Adrenal gland (tissue), 5 donors: Measurements from ENCODE around the gene CHST3.

Experiments used
- POLR2A ChIP-seq, 2 donors: fragments of 450-650 bp; IDR thresholded peaks; one replicate each; pipeline ENCODE4 v1.6.1; 2017; ENCODE audit warnings: antibody characterized with exemption in 2 of 2, mild to moderate bottlenecking in 2 of 2, moderate library complexity in 1 of 2
- TF ChIP-seq, protein P1 (sequence below), 6 experiments: fragments of 450-650 bp in 4 of 6; fragments of 200-600 bp in 2 of 6; sonication (generic) in 1 of 6; IDR thresholded peaks; 1 replicate in 5 of 6; 2 replicates in 1 of 6; pipeline versions ENCODE4 v1.5.1 to v1.8.0; 2016 to 2021; ENCODE audit warnings: antibody characterized with exemption in 6 of 6, mild to moderate bottlenecking in 2 of 6, moderate library complexity in 1 of 6
- donor health status: DM: no; HTN: no; CAD: no.

DNA sequence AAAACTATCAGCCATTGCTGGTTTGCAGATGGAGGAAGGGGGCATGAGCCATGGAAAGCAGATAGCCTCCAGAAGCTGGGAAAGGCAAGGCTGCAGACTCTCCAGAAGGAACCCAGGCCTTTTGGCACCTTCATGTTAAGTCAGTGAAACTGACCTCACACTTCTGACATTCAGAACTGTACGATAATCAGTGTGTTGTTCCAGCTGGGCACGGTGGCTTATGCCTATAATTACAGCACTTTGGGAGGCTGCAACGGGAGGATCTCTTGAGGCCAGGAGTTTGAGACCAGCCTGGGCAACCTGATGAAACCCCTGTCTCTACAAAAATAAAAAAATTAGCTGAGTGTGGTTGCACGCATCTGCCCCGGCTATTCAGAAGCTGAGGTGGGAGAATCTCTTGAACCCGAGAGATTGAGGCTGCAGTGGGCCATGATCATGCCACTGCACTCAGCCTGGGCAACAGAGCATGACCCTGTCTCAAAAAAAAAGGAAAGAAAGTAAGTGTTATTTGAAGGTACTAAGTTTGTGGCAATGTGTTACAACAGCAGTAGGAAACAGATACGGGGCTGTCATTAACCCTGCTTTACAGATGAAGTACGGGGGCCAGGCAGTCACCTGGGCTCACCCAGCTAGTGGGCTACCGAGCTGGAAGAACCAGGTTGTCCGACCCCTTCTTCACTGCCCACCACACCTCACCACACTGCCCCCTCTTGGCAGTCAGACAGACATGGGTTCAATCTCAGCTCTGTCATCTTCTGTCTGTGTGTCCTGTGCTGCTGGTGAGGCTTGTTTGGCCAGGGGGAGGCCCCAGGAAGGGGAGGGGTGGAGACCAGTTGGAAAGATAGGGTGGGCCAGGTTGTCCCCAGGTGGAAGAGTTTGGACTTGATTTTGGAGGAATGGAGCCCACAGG lies 18.3 kb downstream of the CHST3 start:
- TF ChIP-seq, protein P1, sequence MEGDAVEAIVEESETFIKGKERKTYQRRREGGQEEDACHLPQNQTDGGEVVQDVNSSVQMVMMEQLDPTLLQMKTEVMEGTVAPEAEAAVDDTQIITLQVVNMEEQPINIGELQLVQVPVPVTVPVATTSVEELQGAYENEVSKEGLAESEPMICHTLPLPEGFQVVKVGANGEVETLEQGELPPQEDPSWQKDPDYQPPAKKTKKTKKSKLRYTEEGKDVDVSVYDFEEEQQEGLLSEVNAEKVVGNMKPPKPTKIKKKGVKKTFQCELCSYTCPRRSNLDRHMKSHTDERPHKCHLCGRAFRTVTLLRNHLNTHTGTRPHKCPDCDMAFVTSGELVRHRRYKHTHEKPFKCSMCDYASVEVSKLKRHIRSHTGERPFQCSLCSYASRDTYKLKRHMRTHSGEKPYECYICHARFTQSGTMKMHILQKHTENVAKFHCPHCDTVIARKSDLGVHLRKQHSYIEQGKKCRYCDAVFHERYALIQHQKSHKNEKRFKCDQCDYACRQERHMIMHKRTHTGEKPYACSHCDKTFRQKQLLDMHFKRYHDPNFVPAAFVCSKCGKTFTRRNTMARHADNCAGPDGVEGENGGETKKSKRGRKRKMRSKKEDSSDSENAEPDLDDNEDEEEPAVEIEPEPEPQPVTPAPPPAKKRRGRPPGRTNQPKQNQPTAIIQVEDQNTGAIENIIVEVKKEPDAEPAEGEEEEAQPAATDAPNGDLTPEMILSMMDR (IDR thresholded peaks at IDR 0.05), result no peak
- no peak for TF ChIP-seq POLR2A (IDR thresholded peaks at IDR 0.05)
